Activated T-helper 1 cell treated with anti-CD3 and anti-CD28 coated beads, Interleukin-2, amount 50 U/mL, for 16 hours (primary cell): Measurements from ENCODE around the gene CACNB2.

Experiments
- DNase-seq, 2 donors: peaks; one replicate each; pipeline ENCODE4 v3.0.0-alpha.2; 2020; ENCODE audit warnings: low read depth in 1 of 2, low spot score in 1 of 2

The CACNB2 gene

GRCh38 chr10:18140149-18140956 is at the start of gene CACNB2:
Gene CACNB2, plus strand, starts transcription at chr10:18140424.
- no peak for DNase-seq

DNA sequence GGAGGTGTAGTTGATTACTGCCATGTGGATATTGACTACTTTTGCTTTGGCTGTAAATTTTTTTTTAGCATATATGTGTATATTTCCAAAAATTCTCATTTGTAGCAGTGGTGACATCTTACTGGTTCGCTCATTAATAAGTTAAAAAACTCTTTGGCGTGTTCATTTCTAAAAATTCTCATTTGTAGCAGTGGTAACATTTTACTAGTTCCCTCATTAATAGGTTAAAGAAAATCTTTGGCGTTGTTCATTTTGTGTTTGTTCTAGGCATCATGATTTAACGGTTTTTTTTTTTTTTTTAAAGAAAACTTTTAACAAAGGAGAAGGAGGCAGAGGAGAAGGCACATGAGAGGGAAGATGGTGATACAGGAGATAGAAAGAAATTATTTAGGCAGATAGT is 45.9 kb upstream of the CACNB2 start:
- no peak for DNase-seq

DNA sequence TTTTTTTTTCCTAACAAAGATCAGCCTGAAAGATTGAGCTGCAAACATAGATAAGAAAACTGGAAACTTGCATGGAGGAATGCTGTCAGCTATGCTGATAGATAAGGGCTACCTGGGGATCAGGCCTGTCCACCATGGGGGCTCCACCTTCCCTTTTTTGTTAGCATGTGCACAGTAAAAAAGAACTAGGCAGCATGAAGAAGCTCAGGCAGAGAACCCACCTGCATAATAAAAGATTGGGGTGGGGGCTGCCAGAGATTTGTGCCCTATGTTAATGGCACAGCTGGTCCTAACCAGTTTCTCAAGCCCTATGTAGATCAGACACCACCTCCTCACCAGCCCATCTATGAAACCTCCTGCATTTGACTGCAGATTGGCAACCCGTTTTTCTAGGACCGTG is 45.4 kb upstream of the CACNB2 start:
- DNase-seq = no peak

DNA sequence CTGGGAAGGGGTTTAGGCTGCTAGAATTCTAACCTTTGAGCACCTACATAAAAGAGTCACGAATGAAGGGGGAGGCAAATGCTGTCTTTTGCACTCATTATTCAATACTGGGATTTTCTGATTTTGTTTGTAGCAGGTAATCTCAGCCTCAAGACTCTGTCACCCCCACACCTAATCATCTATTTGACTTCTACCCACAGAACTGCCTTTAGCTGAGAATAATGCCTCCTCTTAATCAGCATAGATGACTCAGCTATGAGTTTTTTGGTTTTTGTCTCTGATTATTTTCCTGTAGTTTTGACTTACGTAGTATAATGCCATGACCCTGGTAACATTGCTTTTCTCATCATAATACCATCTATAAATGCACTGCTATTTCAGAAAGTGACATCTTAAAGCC is 42.7 kb upstream of the CACNB2 start:
- no peak for DNase-seq

DNA sequence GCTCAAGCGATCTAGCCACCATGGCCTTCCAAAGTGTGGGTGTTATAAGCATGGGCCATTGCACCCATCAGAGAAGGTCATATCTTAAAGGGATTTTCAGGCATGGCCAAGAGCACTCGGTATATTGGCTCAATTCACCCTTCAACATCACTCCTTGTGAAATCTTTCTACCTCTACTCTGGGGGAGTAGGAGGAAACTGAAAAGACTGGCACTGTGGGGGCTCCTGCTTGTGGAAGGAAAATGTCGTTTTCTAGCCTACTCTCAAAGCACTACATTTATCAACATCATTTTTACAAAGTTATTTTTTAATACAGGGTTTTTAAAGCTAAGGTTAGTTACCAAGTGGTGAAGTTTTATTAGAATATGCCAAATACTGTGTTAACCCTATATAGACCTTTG is 42.0 kb upstream of the CACNB2 start:
- DNase-seq = no peak

- no peak for DNase-seq
Observed at GRCh38 chr10:18099415-18099814, 40.8 kb upstream of the CACNB2 start.

- no peak for DNase-seq
Observed at GRCh38 chr10:18100669-18101068, 39.6 kb upstream of the CACNB2 start.

DNA sequence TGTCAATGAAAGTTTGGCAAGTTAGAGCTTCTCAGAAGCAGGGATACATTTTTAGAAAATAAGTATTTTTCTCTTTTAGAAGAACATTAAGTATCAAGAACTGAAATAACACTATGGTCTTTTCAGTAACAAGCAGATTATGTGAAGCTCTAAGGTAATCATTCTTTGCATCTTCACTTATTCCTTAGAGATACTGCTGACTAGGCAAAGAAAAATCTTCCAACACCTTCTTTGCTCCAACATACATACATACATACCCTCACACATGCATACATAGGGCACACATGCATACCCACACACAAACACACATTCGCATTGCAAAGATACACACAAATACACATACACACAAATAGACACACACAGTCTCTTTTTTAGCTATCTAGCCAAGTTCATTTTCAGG is 37.8 kb upstream of the CACNB2 start:
- no peak for DNase-seq

GRCh38 chr10:18104223-18104872 is 35.9 kb upstream of the CACNB2 start:
- no peak for DNase-seq

DNA sequence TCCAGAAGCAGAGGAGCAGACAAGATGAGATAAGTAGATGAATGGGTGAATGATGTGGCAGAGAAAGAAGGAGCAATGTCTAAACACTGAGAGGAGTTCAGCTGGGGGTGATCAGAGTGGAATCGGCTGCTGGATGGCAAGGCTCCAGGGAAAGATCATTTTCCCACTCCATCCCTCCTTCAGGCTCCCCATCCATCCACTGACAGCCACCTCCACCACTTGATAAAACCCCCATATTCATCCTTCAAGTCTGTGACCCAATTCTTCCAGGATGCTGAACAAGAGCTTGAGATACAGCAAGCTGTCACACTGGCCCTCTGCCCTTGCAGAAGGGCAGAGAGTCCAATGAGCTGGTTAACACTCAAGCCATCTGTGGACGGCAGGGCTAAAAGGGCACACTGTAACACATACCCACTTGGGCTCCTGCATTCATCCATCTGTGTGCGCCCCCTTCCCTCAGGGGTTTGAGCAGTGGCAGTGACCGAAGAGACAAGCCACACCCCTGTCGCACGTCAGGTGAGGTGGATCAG is 30.8 kb upstream of the CACNB2 start:
- no peak for DNase-seq

- DNase-seq = no peak
Observed at GRCh38 chr10:18113881-18114280, 26.3 kb upstream of the CACNB2 start.

- no peak for DNase-seq
Observed at GRCh38 chr10:18117276-18117675, 22.9 kb upstream of the CACNB2 start.

- DNase-seq = no peak
Observed at GRCh38 chr10:18122753-18123152, 17.5 kb upstream of the CACNB2 start.

DNA sequence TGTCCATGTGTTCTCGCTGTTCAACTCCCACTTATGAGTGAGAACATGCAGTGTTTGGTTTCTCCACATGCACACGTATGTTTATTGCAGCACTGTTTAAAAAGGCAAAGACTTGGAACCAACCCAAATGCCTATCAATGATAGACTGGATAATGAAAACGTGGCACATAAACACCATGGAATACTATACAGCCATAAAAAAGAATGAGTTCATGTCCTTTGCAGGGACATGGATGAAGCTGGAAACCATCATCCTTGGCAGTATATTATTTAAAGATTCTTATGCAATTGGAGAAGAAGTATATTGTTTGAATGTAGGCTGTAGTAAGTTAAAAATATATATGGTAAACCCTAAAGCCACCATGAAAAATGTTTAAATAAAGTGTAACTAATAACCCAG is 7.2 kb upstream of the CACNB2 start:
- no peak for DNase-seq

- DNase-seq = no peak
Observed at GRCh38 chr10:18134509-18134908, 5.7 kb upstream of the CACNB2 start.

- DNase-seq = no peak
Observed at GRCh38 chr10:18134921-18135320, 5.3 kb upstream of the CACNB2 start.

DNA sequence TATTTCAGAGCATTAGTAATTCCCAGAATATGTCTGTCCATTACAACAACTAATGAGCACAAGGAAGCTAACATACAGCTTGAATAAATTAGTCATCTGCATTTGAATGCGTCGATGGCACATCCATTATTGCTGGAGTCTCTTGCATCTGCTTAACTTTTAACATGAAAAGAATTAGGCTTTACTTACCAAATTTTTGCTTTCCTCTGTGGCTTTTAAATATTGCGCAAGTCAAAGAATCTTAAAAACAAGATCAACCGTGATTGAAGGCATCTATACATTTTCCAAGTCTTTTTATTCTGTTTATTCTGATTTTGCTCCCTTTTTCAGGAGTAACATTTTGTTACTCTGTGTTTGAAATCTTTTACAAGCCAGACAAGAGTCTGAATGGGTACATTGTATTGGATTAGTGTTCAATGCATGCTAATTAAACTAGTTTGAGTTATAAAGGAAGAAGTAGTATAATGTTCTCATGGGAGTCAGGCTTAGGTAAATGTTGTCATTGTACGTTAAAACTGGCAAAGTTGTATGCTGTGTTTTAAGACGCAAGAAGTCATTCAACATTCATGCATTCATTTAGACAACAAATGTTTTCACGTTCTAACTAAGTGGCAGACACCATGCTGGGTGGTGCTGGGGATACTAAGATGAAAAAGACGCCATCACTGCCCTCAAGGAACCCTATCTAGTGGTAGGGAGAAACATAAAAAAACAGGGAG is 4.0 kb upstream of the CACNB2 start:
- DNase-seq = no peak

GRCh38 chr10:18137111-18137510 is 3.1 kb upstream of the CACNB2 start:
- DNase-seq = no peak

- DNase-seq = no peak
Observed at GRCh38 chr10:18140957-18141845, 977 bp downstream of the CACNB2 start.

- DNase-seq = no peak
Observed at GRCh38 chr10:18142151-18142550, 1.9 kb downstream of the CACNB2 start.

DNA sequence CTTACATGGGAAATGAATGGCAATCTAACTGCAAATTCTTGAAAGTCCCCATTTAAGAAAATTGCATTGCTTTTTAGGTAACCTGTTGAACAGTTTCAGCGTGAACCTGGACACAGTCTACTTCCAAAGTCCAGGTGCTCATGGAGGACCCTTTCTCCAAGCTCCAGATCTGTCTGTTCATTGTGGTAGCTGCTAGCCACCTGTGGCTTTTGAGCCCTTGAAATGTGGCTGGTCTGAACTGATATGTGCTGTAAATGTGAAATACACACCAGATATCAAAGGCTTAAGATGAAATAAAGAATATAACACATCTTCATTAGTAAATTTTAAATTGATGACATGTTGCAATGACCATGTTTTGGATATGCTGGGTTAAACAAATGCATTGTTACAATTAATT is 4.2 kb downstream of the CACNB2 start:
- DNase-seq = no peak
